SK-N-SH treated with all-trans-retinoic acid at 6 μM for 48 hours (cell line): Measurements from ENCODE around the gene CHRM4.

Experiments
- ATAC-seq: fragments of 200-7000 bp; cut with Tn5 transposase; 3 replicates; pipeline ENCODE4 v1.9.1; 2020; ENCODE audit warnings: mild to moderate bottlenecking, moderate library complexity
- ARNTL ChIP-seq: fragments of 450-650 bp; formaldehyde crosslinking; IDR thresholded peaks from 2 replicates; pipeline ENCODE4 v1.5.0; 2020; ENCODE audit warnings: low read depth, mild to moderate bottlenecking, moderate library complexity, borderline replicate concordance
- BACH2 ChIP-seq: fragments of 250-450 bp; sonication (Bioruptor Pico); IDR thresholded peaks from 2 replicates; pipeline ENCODE4 v1.9.0; 2021; ENCODE audit warnings: mild to moderate bottlenecking, borderline replicate concordance
- CREB5 ChIP-seq: fragments of 250-450 bp; sonication (Bioruptor Pico); IDR thresholded peaks from 2 replicates; pipeline ENCODE4 v1.5.1; 2020; ENCODE audit warnings: low read depth, mild to moderate bottlenecking, moderate library complexity
- CSRNP3 ChIP-seq: fragments of 250-450 bp; sonication (Bioruptor Pico); IDR thresholded peaks from 2 replicates; pipeline ENCODE4 v1.5.1; 2021; ENCODE audit warnings: mild to moderate bottlenecking, moderate library complexity
- ESRRG ChIP-seq: fragments of 250-450 bp; sonication (Bioruptor Pico); IDR thresholded peaks from 2 replicates; pipeline ENCODE4 v1.6.1; 2021; ENCODE audit warnings: mild to moderate bottlenecking
- ISL1 ChIP-seq: fragments of 250-450 bp; sonication (Bioruptor Pico); IDR thresholded peaks from 2 replicates; pipeline ENCODE4 v2.1.2; 2022; ENCODE audit warnings: mild to moderate bottlenecking, moderate library complexity
- PATZ1 ChIP-seq: fragments of 250-450 bp; sonication (Bioruptor Pico); IDR thresholded peaks from 2 replicates; pipeline ENCODE4 v1.8.0; 2020; ENCODE audit warnings: mild to moderate bottlenecking, moderate library complexity, borderline replicate concordance
- POU6F1 ChIP-seq: fragments of 250-450 bp; sonication (Bioruptor Pico); IDR thresholded peaks from 2 replicates; pipeline ENCODE4 v1.8.0; 2021; ENCODE audit warnings: low read depth, mild to moderate bottlenecking, moderate library complexity, borderline replicate concordance
- PPARA ChIP-seq: fragments of 250-450 bp; sonication (Bioruptor Pico); IDR thresholded peaks from 2 replicates; pipeline ENCODE4 v1.5.0; 2020; ENCODE audit warnings: mild to moderate bottlenecking, borderline replicate concordance
- RARB ChIP-seq: fragments of 250-450 bp; sonication (Bioruptor Pico); IDR thresholded peaks from 2 replicates; pipeline ENCODE4 v1.8.0; 2021; ENCODE audit warnings: mild to moderate bottlenecking, moderate library complexity
- SNAI2 ChIP-seq: fragments of 250-450 bp; sonication (Bioruptor Pico); IDR thresholded peaks from 2 replicates; pipeline ENCODE4 v1.5.0; 2020; ENCODE audit warnings: mild to moderate bottlenecking, moderate library complexity
- TCF4 ChIP-seq: fragments of 250-450 bp; sonication (Bioruptor Pico); IDR thresholded peaks from 2 replicates; pipeline ENCODE4 v1.8.0; 2021; ENCODE audit warnings: mild to moderate bottlenecking, moderate library complexity, borderline replicate concordance
- TOX ChIP-seq: fragments of 250-450 bp; sonication (Bioruptor Pico); IDR thresholded peaks from 2 replicates; pipeline ENCODE4 v1.8.0; 2021; ENCODE audit warnings: mild to moderate bottlenecking, moderate library complexity, borderline replicate concordance
- TSHZ2 ChIP-seq: fragments of 250-450 bp; sonication (Bioruptor Pico); IDR thresholded peaks from 2 replicates; pipeline ENCODE4 v1.5.0; 2020; ENCODE audit warnings: mild to moderate bottlenecking, moderate library complexity
- ZC3H10 ChIP-seq: fragments of 250-450 bp; sonication (Bioruptor Pico); IDR thresholded peaks from 2 replicates; pipeline ENCODE4 v1.5.1; 2021; ENCODE audit warnings: mild to moderate bottlenecking, moderate library complexity
- ZFP30 ChIP-seq: fragments of 450-650 bp; formaldehyde crosslinking; IDR thresholded peaks from 2 replicates; pipeline ENCODE4 v1.5.0; 2022; ENCODE audit warnings: mild to moderate bottlenecking, moderate library complexity
- ZNF565 ChIP-seq: fragments of 450-650 bp; formaldehyde crosslinking; conservative IDR thresholded peaks from 2 replicates; pipeline ENCODE4 v1.5.0; 2020; ENCODE audit warnings: low read depth, mild to moderate bottlenecking, moderate library complexity
- ZNF70 ChIP-seq: fragments of 450-650 bp; formaldehyde crosslinking; IDR thresholded peaks from 2 replicates; pipeline ENCODE4 v1.5.0; 2020; ENCODE audit warnings: mild to moderate bottlenecking, moderate library complexity
- ZNF8 ChIP-seq: fragments of 450-650 bp; formaldehyde crosslinking; IDR thresholded peaks from 2 replicates; pipeline ENCODE4 v1.5.0; 2020; ENCODE audit warnings: mild to moderate bottlenecking, moderate library complexity

Gene CHRM4

GRCh38 chr11:46427364-46427763 lies 35.8 kb upstream of the CHRM4 start:
- no peak for ATAC-seq
- no peak for TF ChIP-seq ISL1 (CRISPR knock-in tag)
- TF ChIP-seq ZNF565 (CRISPR knock-in tag): no peak
- no peak for TF ChIP-seq POU6F1 (CRISPR knock-in tag)
- TF ChIP-seq CREB5 (CRISPR knock-in tag): no peak
- TF ChIP-seq ARNTL (CRISPR knock-in tag): no peak
- TF ChIP-seq BACH2: no peak
- TF ChIP-seq RARB: no peak
- TF ChIP-seq ESRRG (CRISPR knock-in tag): no peak

GRCh38 chr11:46426233-46426991 lies 34.8 kb upstream of the CHRM4 start:
- peak; percentile 21; the same call in 1 of the 3 replicates for ATAC-seq
- no peak for TF ChIP-seq CREB5 (CRISPR knock-in tag)
- TF ChIP-seq BACH2: no peak
- TF ChIP-seq ZC3H10 (CRISPR knock-in tag): no peak
- no peak for TF ChIP-seq SNAI2 (CRISPR knock-in tag)
- TF ChIP-seq, all 23 proteins: peak for 0

- no peak for ATAC-seq
- no peak for TF ChIP-seq CREB5 (CRISPR knock-in tag)
- no peak for TF ChIP-seq ZNF70 (CRISPR knock-in tag)
- no peak for TF ChIP-seq PPARA (CRISPR knock-in tag)
- no peak for TF ChIP-seq PATZ1
- no peak for TF ChIP-seq ZNF8 (CRISPR knock-in tag)
- TF ChIP-seq CSRNP3 (CRISPR knock-in tag): no peak
- TF ChIP-seq ZFP30 (CRISPR knock-in tag): no peak
- TF ChIP-seq SNAI2 (CRISPR knock-in tag): no peak
- no peak for TF ChIP-seq TOX (CRISPR knock-in tag)
- TF ChIP-seq TCF4: no peak
- no peak for TF ChIP-seq RARB
- no peak for TF ChIP-seq ZNF565 (CRISPR knock-in tag)
- TF ChIP-seq TSHZ2 (CRISPR knock-in tag): no peak
Observed at GRCh38 chr11:46422588-46422987, 31.0 kb upstream of the CHRM4 start.
